Pulmonary artery endothelial cell (primary cell): ENCODE results near the gene SEPTIN5. TPM values are rescaled to one million over a fixed set of nuclear protein-coding genes. Genes with fewer than 3 reads are reported as not detected.

Source experiments
- DNase-seq: peaks from one replicate; pipeline ENCODE4 v3.0.0-alpha.2; 2011; ENCODE audit warnings: low read depth, low spot score
- total RNA-seq: library from RNA; depleted of rRNA; stranded (reverse); fragments of >200 nt; gene quantifications from 2 replicates; pipeline ENCODE4 v1.2.3, GENCODE V29; 2014

The SEPTIN5 gene
- total RNA-seq, 1 donor from 2014 or later, result 11.8 TPM

DNA sequence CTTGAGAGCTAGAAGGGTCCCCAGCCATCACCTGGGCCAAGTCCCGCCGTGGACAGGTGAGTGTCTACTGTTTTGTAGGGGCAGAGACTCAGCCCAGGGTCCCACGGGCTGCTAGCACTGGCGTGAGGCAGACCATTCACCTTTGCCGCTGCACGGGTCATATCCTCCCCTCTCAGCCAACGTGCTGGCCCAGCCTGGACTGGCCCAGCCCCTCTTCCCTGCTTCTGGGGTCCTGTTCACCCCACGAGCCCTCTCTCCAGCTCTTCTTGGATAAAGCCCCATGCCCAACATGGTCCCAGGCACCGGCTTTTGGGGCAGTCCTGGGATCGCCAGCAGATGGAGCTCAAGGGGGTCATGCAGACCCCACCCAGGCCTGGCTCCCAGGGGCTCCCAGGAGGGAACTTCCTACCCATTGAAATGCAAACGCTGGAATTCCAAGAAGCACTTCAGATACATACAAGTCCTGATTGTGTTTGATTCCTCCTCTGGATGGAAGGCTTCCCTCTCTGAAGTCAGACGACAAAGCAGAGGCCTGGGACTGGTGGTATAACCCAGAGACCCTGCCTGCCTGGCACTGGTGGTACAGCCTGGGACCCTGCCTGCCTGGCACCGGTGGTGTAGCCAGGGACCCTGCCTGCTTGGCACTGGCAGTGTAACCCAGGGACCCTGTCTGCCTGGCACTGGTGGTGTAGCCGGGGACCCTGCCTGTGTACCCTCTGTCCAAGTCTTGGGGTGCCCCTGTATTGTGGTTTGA, 8.9 kb upstream of the SEPTIN5 start:
- no peak for DNase-seq

- no peak for DNase-seq
These were observed 7.6 kb upstream of the SEPTIN5 start for GRCh38 chr22:19706661-19707151.

GRCh38 chr22:19707347-19708290, 6.7 kb upstream of the SEPTIN5 start:
- DNase-seq, result no peak

GRCh38 chr22:19708321-19709011, 5.8 kb upstream of the SEPTIN5 start:
- DNase-seq, result no peak

GRCh38 chr22:19709063-19709769, 5.1 kb upstream of the SEPTIN5 start:
- no peak for DNase-seq

DNA sequence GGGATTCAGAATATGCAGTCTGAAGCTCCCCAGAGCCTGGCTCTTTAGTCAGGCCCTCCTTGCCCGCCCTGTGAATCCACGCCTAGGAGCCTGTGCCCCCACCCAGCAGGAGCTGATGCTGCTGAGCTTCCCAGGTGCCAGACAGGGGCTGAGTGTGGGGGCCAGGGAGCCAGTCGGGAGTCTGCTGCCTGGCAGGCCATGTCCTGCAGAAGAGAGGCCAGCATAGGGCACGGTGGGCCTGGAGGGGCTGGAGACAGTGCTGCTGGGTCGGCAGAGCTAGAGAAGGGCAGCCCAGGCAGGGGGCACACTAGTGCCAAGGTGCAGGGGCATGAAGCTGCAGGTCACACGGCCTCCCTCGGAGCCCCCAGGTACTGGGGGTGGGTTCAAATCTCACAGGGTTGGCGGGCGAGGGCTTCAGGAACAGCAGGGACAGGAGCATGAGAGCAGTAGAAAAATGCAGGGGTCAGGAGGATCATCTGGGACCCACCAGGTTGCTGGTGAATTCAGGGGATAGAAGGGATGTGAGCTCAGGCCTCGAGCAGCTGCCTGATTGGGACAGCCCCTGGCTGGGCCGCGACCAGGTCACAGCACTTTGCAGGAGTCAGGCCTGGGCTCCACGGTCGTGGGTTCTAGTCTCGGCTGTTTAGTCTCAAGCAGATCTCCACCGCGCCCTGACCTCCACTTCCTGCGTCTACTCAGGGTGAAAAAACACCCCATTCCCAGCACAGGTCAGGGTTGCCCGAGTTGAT, 4.1 kb upstream of the SEPTIN5 start:
- DNase-seq, result no peak

- DNase-seq, result no peak
These were observed 3.6 kb upstream of the SEPTIN5 start for GRCh38 chr22:19710769-19711106.

GRCh38 chr22:19713245-19713644, 1.1 kb upstream of the SEPTIN5 start:
- DNase-seq, result no peak

GRCh38 chr22:19713650-19714311, 522 bp upstream of the SEPTIN5 start:
- no peak for DNase-seq

GRCh38 chr22:19715188-19715930, 1.1 kb downstream of the SEPTIN5 start:
- no peak for DNase-seq

- DNase-seq, result no peak
These were observed 1.9 kb downstream of the SEPTIN5 start for GRCh38 chr22:19716041-19716828.

GRCh38 chr22:19716829-19717105, 2.5 kb downstream of the SEPTIN5 start:
- no peak for DNase-seq

GRCh38 chr22:19717181-19717580, 2.9 kb downstream of the SEPTIN5 start:
- no peak for DNase-seq

GRCh38 chr22:19717691-19718455, 3.6 kb downstream of the SEPTIN5 start:
- DNase-seq, result no peak

GRCh38 chr22:19718456-19719049, 4.2 kb downstream of the SEPTIN5 start:
- no peak for DNase-seq

DNA sequence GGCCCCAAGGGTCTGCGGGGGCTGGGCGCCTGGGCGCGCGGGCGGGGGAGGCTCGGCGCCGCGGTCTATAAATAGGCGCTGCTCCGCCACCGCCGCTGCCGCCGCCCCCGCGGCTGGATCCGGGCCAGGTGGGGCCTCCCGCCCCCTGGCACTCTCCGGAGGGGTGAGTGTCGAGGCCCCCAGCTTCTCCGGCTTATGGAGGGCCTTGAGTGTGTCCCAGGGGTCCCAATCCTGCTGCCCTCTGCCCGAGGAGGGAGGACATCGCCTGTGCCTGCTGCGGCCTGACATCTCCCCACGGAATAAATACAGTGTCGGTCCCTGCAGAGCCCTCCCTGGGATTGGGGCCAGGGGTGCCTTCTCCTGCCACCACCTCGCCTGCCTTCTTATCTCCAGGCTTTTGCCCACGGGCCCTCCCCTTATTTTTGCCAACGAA, 4.8 kb downstream of the SEPTIN5 start:
- no peak for DNase-seq

- no peak for DNase-seq
These were observed 5.3 kb downstream of the SEPTIN5 start for GRCh38 chr22:19719488-19720021.
